Measurements from ENCODE around the gene REEP2.
"Not testable (repeated sequence)": the region's sequence is repeated elsewhere in the genome, so short reads cannot be mapped to it uniquely, and the experiment has no call there.

The REEP2 gene, protein sequence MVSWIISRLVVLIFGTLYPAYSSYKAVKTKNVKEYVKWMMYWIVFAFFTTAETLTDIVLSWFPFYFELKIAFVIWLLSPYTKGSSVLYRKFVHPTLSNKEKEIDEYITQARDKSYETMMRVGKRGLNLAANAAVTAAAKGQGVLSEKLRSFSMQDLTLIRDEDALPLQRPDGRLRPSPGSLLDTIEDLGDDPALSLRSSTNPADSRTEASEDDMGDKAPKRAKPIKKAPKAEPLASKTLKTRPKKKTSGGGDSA

DNA sequence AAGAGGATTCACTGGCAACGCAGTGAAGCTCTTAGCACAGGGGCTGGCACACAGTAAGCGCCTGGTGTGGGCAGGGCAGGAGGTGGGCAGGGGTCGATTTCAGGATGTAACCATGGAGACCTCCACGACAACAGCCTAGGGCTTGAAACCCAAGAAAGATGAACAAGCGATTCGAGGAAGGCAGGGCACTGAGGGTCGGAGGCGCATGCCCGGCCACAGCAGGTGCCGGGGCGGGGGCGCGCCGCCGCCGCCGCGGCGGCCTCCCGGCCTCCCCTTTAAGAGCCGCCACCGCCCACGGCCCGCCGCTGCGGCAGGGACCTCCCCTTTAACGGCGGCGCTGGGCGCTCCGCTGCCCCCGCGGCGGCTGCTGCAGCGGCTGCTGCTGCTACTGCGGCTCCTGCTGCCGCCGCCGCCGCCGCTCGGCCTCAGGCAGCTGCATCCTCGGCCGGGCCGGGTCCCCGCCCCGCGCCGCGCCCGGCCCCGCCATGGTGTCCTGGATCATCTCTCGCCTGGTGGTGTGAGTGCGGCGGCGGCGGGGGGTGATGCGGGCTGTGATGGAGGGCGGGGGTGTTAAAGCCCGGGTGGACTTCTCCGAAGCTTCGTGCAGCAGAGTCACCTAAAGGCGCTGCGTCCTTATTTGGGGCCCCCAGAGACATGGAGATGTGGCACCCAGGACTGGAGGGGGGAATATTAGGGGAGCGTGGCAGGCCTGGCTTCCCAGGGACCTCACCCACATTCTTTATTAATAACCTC, at the start of gene REEP2:
Gene REEP2, plus strand, starts transcription at position 334 of the 753 bp plus-strand sequence. Its CDS starts 152 bp downstream, at position 486.
- DNase-seq, result peak; percentile 87

DNA sequence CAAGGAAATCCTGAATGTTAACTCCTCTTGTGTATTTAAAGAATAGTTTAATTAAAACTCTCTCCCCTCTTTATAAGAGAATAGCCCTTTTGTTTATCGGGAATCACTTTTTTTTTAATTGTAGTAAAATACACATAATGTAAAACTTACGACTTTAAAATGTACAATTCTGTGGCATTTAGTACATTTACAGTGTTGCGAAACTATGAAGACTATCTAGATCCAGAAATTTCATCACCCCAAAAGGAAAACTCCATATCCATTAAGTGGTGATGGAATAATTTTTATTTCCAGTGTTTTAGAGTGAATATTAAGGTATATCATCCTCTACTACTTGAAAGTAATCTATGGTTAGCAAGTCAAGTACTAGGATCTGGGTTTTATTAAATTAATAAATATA, 49.5 kb upstream of the REEP2 start:
- DNase-seq, result no peak

DNA sequence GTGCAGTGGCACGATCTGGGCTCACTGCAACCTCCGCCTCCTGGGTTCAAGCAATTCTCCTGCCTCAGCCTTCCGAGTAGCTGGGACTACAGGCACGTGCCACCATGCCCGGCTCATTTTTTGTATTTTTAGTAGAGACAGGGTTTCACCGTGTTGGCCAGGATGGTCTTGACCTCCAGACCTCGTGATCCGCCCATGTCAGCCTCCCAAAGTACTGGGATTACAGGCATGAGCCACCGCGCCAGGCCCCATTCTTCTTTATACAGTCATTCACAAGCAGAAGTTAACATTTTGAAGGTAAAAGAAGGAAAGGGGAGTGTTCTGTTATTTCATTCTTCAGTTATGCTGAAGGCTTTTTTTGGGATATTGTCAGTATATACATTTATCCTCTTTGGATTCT, 48.9 kb upstream of the REEP2 start:
- DNase-seq, result not testable (repeated sequence)

DNA sequence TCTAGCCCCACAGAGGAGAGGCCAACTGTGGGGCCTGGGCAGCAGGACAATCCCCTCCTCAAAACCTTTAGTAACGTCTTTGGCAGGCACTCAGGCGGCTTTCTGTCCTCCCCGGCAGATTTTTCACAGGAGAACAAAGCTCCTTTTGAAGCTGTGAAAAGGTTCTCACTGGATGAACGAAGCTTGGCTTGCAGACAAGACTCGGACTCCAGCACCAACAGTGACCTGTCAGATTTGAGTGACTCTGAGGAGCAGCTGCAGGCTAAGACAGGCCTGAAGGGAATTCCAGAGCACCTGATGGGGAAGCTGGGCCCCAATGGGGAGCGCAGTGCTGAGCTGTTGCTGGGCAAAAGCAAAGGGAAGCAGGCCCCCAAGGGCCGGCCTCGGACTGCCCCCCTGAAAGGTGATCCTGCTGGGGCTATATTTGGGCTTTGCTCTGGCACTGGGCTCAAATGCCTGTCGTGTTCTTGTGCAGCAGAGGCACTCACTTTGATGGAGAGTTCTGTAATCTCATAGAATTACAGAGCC, 46.9 kb upstream of the REEP2 start:
- no peak for DNase-seq

DNA sequence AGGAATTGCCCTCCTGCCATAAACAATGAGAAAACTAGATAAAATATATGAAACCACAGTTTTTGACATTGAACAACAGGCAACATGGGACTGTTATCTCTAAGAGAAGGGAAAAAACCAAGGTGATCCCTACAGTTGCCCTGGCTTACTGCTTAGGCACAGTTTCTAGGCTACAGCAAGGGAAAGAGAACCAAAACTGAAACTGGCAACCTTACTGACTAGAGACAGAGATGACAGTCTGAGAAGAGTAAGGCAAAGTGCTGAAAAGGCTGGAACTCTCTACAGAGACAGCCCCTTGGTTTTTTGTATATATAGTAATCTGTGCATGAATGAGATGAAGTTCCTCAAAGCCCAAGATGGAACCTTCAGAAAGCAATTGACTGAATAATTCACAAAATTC, 36.2 kb upstream of the REEP2 start:
- DNase-seq, result no peak

DNA sequence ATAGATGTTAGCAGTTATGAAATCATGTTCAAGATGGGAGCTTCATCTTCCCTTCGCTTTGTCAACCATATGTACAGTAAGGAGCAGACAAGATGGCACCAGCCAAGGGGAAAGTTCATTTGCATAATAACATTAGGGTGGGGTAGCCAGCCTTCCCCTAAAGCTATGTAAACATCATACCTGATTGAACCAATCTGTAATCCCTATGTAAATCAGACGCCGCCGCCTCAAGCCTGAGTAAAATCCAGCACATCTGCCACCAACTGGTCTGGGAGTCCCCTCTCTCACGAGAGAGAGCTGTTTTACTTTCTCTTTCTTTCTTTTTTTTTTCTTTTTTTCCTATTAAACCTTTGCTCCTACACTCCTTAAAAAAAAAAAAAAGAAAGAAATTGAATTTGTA, 30.8 kb upstream of the REEP2 start:
- DNase-seq, result no peak

DNA sequence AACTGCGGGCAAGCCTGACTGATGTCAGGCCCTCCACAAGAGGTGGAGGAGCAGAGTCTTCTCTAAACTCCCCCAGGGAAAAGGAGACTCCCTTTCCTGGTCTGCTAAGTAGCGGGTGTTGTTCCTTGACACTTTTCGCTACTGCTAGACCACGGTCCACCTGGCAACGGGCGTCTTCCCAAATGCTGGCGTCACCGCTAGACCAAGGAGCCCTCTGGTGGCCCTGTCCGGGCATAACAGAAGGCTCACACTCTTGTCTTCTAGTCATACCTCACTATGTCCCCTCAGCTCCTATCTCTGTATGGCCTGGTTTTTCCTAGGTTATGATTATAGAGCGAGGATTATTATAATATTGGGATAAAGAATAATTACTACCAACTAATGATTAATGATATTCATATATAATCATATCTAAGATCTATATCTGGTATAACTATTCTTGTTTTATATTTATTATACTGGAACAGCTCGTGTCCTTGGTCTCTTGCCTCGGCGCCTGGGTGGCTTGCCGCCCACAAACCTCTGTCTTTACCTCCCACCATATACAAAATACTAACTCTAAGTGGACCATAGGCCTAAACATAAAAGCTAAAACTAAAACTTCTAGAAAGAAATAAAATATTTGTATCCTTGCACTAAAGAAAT, 27.7 kb upstream of the REEP2 start:
- peak; percentile 62 for DNase-seq

DNA sequence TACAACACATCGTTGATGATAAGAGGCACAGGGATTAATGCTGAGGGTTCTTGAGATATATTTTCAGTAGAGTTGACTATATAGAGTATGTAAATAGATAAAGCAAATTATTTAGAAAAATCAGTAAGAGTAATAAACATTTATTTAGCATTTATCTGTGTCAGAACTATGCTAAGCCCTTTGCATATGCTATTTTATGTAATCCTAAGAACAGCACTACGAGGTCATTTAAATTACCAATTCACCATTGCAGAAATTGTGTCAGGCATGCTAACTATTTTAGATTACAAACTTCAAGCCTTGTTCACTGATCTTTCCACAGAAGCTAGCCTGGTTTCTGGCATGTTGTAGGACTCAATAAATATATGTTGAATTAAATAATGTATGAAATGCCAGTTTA, 20.4 kb upstream of the REEP2 start:
- no peak for DNase-seq

DNA sequence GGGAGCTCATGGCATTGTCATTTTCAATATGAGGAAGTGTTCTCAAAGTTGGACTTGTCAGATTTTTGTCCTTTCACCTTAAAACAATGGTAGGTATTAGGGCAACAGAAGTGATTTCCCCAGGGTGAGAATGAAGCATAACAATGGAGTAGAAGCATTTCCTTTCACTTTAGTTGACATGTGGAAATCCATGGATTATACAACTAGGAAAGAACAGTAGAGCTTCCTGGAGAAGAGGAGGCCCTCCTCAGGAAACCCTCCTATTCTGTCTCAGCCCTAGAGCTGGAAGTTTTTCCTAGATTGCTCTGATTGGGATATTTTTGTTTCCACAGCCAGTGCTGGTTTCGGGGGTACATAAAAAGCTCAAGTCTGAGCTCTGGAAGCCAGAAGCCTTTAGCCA, 13.8 kb upstream of the REEP2 start:
- DNase-seq, result peak; percentile 11

DNA sequence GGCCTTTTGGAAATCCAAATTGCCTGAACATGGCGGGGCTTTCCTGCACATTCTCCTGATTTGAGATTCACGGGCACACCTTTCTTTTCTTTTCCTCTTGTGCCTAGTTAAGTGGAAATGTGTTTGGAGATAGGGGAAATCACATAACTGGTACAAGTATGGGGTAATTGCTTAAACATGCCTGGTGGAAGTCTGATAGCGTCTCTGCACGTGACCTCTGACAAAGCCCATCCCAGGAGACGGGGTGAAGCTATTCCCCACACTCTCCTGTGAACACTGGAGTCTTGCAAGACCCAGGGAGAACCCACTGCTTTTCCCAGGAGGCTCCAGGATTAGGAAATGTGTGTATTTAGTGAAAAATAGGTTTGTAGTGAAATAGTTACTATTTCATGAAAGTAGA, 2.9 kb upstream of the REEP2 start:
- no peak for DNase-seq

DNA sequence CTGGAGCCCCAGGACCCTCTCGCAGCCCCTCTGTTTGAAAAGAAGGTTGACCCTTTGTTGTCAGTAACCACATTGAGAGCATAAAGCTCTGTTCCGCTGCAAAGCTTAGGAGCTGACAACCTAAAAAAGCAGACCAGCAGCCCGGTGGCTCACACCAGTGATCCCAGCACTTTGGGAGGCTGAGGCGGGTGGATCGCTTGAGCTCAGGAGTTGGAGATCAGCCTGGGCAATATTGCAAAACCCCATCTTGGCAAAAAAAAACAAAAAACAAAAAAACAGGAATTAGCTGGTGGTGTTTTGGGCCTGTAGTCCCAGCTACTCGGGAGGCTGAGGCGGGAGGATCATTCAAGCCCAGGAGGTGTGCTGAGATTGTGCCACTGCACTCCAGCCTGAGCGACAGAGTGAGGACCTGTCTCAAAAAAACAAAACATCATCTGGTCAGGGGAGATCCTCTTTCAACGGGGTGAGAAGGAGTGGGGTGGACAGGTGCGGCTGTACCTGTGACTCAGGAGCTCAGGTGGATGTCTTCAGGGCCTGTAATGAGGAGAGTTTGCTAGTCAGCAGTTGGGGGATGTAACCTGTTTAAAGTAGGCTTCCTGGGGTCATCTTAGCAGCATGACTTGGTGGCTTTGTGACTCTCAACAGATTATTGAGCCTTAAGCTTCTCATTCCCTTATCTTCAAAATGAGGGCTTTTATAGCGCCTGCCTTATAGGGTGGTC, 694 bp upstream of the REEP2 start:
- DNase-seq, result no peak

DNA sequence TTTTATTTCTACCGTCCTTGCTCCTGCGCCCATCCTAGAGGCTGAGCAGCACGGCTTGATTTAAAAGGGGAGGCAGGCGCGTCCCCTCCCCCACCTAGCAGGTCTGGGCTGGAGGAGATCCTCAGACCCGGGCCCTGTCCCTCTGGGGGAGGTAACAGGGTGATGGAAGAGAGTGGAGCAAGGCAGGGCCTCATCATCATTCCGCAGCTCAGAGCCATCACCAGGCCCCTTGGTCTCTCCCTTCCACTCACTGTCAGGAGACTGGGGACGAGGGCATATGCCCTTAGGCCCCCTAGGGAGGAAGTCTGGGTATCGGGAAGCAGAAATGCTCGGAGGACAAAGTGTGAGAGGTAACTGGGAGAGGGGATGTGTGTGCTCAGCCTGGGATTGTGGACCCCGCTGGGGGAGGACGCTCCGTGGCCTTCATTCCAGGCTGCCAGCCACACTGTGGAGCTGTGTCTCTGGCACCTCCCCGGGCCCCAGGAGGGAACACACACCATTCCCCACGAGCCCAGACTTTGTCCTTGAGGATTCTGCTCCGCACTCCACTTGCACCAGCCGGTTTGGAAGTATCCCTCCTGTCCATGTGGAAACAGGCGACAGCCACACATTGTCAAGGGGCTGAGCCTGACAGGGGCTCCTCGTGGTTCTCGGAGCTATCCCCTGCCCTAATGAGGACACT, 761 bp downstream of the REEP2 start:
- DNase-seq, result no peak

DNA sequence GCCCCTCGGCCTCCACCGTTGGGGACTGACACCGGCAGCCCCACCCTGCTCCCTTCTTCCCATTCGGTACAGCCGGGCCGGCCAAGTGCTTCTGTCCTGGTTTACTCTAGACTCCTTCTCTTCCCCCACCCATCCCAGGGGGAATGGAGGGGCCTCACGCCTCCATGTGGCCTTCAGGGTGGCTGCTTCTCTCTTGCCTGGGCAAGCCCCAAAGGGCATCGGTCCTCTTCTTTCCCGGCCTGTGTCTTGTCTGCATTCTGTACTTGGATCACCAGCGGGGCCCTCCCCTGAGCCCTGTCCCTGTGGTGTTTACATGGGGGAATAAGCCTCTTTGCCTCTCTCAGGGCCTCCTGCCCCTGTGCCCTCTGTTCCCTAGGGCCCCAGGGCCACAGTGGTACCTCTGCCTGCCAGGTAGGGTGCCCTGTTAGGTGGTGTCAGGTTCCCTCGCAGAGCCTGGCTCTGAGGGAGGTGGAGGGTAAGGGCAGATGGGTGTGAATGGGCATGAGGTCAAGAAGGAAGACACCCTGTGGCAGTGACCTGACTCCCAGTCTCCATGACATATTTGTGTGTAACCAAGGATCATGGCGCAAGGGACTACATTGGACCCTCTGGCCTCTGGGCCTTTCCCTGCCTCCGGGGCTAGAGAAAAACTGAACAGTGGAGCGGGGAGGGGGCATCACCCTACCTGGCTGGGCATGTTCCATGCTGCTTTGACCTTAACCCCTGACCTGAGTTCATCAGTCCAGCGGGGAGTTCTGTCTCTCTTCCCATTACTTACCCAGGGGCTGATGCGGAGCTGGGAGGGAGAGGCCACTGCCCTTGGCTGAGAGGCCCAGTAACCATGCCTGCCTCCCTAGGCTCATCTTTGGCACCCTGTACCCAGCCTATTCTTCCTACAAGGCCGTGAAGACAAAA, 1.6 kb downstream of the REEP2 start:
- no peak for DNase-seq

DNA sequence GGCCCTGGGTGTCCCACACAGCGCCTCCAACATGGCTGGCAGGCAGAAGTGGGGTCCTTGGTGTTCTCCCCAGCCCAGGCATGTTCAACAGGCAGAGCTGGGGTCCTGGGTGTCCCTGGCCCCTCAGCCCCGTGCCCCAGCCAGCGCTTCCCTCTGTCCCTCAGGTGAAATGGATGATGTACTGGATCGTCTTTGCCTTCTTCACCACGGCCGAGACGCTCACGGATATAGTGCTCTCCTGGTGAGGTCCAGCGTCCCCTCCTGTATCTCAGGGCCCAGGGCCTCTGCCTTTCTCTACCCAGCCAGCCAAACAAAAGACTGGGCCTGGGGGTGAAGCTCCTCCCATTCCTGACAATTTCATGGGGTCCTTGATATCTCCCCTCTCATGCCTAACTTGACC, 2.4 kb downstream of the REEP2 start:
- no peak for DNase-seq

DNA sequence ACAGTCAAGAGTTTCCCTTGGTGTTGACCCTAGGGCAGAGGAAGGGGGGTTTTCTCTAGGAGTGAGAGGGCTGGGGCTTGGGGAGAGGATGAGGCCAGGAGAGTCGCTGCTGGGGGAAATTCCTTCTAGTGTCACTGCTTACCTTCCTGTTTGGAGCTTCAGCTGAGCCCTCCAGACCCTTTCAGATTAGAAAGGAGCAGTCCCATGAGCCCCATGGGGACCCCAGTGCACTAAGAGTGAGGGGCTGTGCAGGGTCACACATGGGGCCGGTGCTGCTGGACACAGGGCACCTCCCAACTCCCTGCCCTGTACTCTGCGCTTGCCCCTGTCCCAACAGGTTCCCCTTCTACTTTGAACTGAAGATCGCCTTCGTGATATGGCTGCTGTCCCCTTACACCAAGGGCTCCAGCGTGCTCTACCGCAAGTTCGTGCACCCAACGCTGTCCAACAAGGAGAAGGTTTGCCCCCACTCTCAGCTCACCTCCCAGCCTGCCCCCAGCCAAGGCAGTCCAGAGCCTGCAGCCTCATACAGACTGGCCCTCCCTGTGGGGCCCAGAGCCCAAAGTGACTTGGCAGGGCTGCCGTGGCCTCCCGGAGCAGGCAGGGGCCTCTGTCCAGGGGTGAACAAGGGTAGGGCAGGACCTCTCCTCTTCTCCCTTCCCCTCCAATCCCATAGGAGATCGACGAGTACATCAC, 5.4 kb downstream of the REEP2 start:
- DNase-seq, result no peak

DNA sequence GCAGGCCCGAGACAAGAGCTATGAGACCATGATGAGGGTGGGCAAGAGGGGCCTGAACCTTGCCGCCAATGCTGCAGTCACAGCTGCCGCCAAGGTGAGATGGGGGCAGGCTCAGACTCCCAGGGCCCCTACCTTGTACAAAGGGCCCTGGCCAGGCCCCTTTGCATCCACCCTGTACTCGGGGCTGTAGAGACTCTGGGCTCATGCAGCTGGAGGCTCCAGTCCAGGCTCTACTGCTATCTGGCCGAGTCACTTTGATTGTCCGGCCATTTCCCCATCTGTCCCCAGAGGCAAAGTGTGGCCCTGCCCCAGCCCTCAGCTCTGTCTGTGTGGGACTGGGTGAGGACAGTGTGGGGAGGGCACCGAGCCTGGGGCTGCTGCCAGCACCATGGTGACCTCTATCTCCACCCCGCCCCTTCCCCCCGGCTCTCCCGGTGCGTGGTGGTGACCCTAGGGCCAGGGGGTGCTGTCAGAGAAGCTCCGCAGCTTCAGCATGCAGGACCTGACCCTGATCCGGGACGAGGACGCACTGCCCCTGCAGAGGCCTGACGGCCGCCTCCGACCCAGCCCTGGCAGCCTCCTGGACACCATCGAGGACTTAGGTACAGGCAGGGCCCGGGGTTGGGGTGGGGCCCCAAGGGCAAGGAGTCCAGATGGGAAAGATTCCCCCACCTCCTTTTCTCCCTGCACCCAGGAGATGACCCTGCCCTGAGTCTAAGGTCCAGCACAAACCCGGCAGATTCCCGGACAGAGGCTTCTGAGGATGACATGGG, 6.1 kb downstream of the REEP2 start:
- DNase-seq, result no peak

DNA sequence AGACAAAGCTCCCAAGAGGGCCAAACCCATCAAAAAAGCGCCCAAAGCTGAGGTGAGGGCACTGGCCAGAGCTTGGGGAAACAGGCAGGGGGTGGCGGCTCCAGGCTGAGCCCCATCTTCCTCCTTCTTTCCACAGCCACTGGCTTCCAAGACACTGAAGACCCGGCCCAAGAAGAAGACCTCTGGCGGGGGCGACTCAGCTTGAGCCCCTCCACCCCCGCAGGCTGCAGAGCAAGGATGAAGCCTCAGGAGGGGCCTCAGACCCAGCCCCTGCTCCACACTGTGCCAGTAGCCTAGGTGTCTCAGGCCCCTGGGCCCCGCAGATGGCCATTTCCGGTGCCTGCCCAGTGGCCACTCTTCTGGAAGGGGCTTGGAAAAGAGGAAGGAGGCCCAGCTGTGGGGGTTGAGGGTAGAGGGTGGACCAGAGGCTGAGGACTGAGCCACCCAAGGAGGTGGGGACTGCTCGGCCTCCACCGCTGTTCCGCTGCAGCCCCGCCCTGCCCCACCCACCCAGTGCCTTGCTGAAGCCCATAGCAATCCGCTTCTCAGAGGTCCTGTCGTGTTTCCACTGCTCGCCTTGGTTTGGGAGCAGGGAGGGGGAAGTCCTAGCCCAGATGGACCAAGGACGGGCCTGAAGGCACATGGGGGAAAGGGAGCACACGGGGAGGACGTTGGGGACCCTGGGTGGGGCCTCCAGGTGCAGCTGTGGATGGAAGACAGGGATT, 6.9 kb downstream of the REEP2 start:
- DNase-seq, result no peak

DNA sequence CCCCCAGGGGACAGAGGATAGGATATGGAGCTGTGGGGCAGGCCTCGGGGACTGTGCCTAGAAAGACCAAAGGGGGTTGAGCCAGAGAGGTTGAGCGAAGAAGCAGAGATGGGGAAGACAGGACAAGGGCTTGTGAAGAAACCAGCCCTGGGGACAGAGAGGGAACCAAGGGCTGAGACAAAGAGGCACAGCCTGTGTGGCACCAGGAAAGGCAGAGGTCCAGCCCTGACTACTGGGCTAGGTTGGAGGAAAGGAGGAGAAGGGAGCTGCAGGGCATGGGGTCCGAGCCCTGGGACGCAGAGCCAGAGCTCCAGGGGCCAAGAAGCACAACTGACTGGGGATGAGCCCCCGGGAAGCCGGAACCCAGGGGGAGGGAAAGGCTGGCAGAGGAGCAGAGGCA, 9.2 kb downstream of the REEP2 start:
- no peak for DNase-seq

Data from activated CD8-positive, alpha-beta memory T cell treated with anti-CD3 and anti-CD28 coated beads for 24 hours (primary cell).